Measurements from ENCODE around the gene BRIX1. TPM values are rescaled to one million over a fixed set of nuclear protein-coding genes. Genes with fewer than 3 reads are reported as not detected.

Gene BRIX1, protein sequence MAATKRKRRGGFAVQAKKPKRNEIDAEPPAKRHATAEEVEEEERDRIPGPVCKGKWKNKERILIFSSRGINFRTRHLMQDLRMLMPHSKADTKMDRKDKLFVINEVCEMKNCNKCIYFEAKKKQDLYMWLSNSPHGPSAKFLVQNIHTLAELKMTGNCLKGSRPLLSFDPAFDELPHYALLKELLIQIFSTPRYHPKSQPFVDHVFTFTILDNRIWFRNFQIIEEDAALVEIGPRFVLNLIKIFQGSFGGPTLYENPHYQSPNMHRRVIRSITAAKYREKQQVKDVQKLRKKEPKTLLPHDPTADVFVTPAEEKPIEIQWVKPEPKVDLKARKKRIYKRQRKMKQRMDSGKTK
- total RNA-seq (2022; extraction: Qiagen RNA extraction): 50.6 to 56.0 TPM (median 53.4 TPM) in 5 replicates

DNA sequence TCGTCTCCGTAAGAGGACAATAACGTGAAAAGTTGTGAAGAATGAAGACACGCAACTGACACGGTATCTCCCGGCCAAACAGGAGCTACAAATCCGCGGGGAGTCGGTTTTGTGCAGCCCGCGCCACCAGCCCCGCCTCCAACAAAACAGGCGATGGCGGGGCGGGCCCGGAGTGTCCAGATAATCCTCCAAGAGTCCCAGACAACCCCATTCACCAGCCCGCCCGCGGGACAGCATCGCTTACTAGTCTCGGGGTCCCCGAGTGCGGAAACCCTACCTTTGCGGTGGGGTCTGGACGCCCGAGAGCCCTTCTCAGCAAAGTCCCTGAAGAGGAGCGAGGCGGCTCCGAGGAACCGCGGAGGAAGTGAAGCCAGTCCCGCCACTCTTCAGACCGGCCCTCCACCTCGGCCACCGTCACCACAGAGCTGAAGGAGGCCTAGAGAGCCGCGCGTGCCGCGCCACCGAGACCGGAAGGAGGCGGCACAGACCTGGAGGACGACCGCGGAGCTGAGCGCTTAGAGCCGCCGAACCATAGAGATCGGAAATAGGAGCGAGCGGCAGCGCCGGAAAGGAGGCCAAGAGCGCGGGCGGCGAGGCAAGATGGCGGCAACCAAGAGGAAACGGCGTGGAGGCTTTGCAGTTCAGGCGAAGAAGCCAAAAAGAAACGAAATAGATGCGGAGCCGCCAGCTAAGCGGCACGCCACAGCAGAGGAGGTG is at the start of gene BRIX1, which contains the start of gene RAD1:
Gene BRIX1, plus strand, starts transcription at position 573 of the 717 bp plus-strand sequence. Its CDS starts 28 bp downstream, at position 601.
Gene RAD1, minus strand, starts transcription at position 366 of the 717 bp plus-strand sequence. CDS start 612 bp downstream, outside the sequence.

DNA sequence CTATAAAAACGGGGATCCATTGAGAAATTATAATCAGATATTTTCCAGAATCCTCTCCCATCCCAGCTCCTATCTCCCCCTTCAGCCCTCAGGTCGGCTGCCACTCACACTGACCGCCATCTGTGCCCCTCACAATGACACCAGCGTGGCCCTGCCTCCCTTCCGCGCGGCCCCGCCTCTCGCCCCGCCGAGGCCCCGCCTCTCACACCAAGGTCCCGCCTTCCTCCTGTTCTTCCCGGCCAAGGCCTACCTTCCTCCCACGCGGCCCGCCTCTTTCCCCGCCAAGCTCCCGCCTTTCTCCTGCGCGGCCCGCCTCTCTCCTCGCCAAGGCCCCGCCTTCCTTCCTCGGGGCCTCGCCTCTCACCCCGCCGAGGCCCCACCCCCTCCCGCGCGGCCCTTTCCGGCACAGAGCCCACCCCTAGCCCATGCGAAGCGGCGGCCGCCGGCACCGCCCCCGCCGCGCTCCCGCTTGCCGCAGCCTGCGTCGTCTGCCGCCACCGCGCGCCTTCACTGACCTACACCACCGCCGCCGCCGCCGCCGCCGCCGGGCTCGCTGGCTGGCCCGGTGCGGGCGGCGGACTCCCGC is 13.7 kb downstream of the BRIX1 start, which contains the start of gene DNAJC21:
Gene DNAJC21, plus strand, starts transcription at position 426 of the 586 bp plus-strand sequence. CDS start 261 bp downstream, outside the sequence.

Other genes starting within 250 kb of the BRIX1 start
- 0.13 to 0.70 TPM (median 0.23 TPM) in 3 of 5 replicates, not detected in the others for gene TTC23L, start 76.5 kb upstream of the BRIX1 start, total RNA-seq (2022; extraction: Qiagen RNA extraction)
- 32.3 to 39.0 TPM (median 35.7 TPM) in 5 replicates for gene RAD1, start 207 bp upstream of the BRIX1 start, total RNA-seq (2022; extraction: Qiagen RNA extraction)
- gene DNAJC21, start 13.8 kb downstream of the BRIX1 start, total RNA-seq (2022; extraction: Qiagen RNA extraction): 24.5 to 34.6 TPM (median 26.9 TPM) in 5 replicates
- gene AGXT2, start 132.2 kb downstream of the BRIX1 start, total RNA-seq (2022; extraction: Qiagen RNA extraction): not detected in 5 replicates